ENCODE data around the gene SPANXN2.
"Not testable (repeated sequence)": the region's sequence is repeated elsewhere in the genome, so short reads cannot be mapped to it uniquely, and the experiment has no call there.

SPANXN2 gene

GRCh38 chrX:143720652-143721051 is at the start of gene SPANXN2:
Gene SPANXN2 (minus strand): TSS chrX:143720752. CDS start chrX:143720668, 84 bp downstream.
- DNase-seq, result not testable (repeated sequence)

- no peak for DNase-seq
Observed at GRCh38 chrX:143768976-143769375, 48.4 kb upstream of the SPANXN2 start.

GRCh38 chrX:143767789-143768188 is 47.2 kb upstream of the SPANXN2 start:
- not testable (repeated sequence) for DNase-seq

- DNase-seq, result no peak
Observed at GRCh38 chrX:143757887-143758286, 37.3 kb upstream of the SPANXN2 start.

- DNase-seq, result no peak
Observed at GRCh38 chrX:143757375-143757774, 36.8 kb upstream of the SPANXN2 start.

- DNase-seq, result no peak
Observed at GRCh38 chrX:143754183-143754582, 33.6 kb upstream of the SPANXN2 start.

GRCh38 chrX:143733866-143734265 is 13.3 kb upstream of the SPANXN2 start:
- no peak for DNase-seq

- no peak for DNase-seq
Observed at GRCh38 chrX:143726296-143726695, 5.7 kb upstream of the SPANXN2 start.

- no peak for DNase-seq
Observed at GRCh38 chrX:143701460-143701859, 19.1 kb downstream of the SPANXN2 start.

GRCh38 chrX:143694885-143695284 is 25.7 kb downstream of the SPANXN2 start:
- no peak for DNase-seq

GRCh38 chrX:143683486-143683885 is 37.1 kb downstream of the SPANXN2 start:
- DNase-seq, result no peak

GRCh38 chrX:143674926-143675325 is 45.6 kb downstream of the SPANXN2 start:
- DNase-seq, result no peak

GRCh38 chrX:143669395-143669794 is 51.2 kb downstream of the SPANXN2 start:
- no peak for DNase-seq

GRCh38 chrX:143664302-143664701 is 56.2 kb downstream of the SPANXN2 start:
- DNase-seq, result no peak

GRCh38 chrX:143663755-143664154 is 56.8 kb downstream of the SPANXN2 start:
- DNase-seq, result no peak

Data from cortex of kidney (tissue), 1 donor.